ENCODE measurements around the gene NELFA.
A peak's percentile ranks its signal among the peaks of the same experiment; 100 is the strongest.

NELFA gene

DNA sequence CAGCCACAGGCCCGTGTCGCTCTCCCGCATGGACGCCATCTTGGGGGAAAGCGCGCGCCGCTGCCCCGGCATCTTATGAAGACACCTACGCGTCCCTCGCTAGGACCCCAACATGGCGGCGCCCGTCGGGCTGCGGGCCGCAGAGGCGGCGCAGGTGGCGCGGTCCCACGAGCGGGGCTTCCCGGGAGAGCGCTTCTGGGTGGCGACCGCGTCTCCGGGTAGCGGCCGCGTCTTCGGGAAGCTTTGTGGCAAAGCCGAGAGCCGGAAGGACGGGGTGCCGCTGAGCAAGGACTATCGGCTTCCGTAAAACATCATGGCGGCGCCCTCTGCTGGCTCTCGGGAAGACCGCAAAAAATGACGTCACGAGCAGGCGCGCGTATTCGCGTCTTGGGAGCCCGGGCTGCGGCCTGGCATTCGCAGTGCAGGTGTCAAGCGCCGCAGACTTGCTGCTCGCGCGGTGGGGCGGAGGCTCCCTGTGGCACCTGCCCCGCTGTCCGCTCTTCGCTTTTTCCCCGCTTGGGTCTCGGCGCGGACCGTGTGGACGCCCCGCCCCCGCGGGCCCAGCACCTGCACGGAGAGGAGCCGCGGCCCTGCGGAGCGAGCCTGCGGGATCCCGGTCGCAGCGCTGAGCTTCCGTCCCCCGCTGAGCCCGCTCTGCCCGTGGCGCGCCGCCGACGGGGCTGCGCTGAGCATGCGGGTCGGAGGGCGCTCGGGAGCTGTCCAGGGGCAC is at the start of gene NELFA:
NELFA (minus strand) TSS at position 54 of the 730 bp plus-strand sequence; CDS start at position 39, 15 bp downstream.
- DNase-seq (ENCODE audit: low read depth): peak; percentile 80

DNA sequence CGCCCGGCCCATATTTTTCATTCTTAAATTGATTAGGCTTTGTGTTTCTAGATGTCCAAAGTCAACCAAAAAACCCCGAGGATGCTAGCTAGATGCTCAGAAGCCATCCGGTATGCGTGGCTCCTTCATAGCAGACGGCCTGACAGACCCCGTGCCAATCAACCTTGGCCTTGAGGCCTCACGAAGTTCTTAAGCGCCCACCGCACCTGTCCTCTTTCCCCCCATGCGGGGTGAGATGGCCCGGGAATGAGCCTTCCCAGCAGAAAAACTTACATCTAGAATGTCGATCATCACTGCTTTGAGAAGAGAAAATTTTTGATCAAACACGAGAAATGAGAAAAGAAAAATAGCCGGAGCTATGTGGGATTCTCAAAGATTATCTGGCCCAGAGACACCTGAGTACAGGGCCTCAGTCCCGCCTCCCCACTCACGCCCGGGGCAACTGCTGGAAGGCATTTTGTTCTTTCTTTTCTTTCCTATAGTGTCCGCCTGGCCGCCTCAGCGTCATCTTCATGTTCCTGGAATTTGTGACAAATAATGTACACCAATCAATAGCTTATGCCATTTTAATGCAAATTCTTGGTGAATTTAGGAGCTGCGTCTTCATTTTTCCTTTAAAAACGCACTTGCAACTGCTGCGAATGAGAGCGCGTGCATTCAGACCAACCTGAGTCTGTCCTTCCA is 48.8 kb upstream of the NELFA start:
- DNase-seq (ENCODE audit: low read depth): no peak

DNA sequence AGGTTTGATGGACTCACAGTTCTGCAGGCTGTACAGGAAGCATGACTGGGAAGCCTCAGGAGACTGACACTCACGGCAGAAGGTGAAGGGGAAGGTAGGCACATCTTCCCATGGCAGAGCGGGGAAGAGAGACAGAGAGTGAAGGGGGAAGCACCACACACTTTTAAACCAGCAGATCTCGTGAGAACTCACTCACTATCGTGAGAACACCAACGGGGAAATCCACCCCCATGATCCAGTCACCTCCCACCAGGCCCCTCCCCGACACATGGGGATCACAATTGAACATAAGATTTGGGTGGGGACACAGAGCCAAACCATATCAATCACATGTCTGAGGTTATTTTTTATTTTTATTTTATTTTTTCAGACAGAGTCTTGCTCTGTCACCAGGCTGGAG is 45.4 kb upstream of the NELFA start:
- no peak for DNase-seq (ENCODE audit: low read depth)

DNA sequence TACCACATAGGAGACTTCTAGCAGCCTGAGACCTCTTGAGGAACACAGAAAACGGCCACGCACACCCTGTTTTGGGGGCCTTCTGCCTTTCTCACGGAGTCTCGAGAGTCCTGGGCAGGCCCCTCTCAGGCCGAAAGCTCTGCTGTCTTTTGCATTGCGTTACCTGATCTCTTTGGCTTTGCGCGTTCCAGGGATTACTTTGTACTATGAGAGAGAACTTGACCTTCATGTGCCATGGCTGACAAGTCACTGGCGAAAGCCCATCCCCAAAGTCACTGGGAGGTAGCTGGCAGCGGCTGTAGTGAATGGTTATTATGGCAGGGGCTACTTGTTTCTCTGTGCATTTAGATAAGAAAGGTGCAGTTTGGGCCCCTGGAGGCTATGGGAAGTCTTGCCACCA is 42.3 kb upstream of the NELFA start:
- no peak for DNase-seq (ENCODE audit: low read depth)

GRCh38 chr4:2049811-2050210 is 41.0 kb upstream of the NELFA start:
- DNase-seq (ENCODE audit: low read depth): no peak

DNA sequence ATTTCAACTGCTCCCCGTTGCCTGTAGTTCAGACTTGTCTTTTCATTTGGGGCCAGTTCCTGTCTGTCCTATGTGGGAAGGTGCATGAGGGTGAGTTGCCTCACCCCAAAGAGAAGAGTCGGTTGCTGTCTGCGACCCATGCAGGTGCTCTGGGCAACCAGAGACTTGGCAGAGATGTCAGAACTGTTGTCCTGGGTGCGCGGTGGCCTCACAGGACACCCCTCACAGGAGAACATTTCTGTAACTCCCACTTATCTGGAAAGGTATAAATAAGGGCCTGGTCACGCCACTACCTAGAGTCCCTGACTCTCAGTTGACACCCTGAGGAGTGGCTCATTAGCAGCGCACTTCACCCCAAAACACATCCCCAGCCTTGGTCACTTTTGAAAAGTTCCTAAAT is 40.6 kb upstream of the NELFA start:
- no peak for DNase-seq (ENCODE audit: low read depth)

- no peak for DNase-seq (ENCODE audit: low read depth)
These were observed 40.1 kb upstream of the NELFA start for GRCh38 chr4:2048831-2049230.

- no peak for DNase-seq (ENCODE audit: low read depth)
These were observed 39.2 kb upstream of the NELFA start for GRCh38 chr4:2047781-2048581.

DNA sequence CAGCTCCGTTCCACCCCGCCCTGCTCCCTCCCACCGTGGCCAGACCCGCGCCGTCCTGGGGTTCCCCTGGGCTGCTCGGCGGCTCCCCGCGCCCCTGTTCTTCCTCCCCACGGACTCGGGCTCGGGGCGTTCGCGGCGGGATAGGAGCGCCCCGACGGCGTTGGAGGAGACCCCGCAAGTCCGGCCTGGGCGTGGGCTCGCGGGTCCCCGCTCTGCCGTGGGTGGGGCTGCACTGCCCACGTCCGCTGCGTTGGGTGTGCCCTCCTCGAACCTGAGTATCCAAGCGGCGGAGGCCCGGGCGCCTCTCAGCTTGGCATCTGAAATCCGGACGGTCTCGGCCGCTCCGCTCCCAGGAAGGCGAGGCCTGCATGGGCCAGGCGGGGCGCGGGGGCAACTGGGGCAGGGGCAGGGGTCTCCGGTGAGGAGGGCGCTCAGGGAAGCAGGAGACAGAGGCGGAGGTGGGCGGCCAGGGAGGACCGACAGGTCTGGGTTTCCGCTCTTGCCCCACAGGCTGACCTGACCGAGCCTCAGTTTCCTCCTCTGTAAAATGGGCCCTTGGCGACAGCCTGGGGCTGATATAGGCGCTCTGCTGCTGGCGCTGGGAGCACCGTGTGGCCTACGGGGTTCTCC is 38.4 kb upstream of the NELFA start:
- no peak for DNase-seq (ENCODE audit: low read depth)

GRCh38 chr4:2046031-2046961 is 37.5 kb upstream of the NELFA start:
- no peak for DNase-seq (ENCODE audit: low read depth)

DNA sequence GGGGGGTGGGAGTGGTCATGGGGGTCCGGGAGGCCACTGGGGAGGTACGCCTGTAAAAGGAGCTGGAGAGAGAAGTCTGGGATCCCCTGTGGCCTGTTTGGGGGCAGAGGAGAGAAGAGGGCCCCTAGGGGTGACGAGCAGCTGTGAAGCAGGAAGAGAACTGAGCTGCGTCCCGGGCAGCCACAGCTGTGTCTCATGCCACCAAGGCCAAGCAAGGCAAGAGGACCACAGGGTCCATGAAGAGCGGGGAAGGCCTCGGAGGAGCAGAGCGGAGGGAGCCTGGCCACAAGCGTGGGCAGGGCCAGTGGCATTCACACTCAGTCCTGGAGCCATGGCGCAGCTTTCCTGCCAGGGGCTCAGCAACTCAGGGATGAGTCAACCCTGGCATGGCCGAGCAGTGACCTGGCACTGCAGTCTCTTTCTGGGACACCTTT is 36.8 kb upstream of the NELFA start:
- DNase-seq (ENCODE audit: low read depth): no peak

DNA sequence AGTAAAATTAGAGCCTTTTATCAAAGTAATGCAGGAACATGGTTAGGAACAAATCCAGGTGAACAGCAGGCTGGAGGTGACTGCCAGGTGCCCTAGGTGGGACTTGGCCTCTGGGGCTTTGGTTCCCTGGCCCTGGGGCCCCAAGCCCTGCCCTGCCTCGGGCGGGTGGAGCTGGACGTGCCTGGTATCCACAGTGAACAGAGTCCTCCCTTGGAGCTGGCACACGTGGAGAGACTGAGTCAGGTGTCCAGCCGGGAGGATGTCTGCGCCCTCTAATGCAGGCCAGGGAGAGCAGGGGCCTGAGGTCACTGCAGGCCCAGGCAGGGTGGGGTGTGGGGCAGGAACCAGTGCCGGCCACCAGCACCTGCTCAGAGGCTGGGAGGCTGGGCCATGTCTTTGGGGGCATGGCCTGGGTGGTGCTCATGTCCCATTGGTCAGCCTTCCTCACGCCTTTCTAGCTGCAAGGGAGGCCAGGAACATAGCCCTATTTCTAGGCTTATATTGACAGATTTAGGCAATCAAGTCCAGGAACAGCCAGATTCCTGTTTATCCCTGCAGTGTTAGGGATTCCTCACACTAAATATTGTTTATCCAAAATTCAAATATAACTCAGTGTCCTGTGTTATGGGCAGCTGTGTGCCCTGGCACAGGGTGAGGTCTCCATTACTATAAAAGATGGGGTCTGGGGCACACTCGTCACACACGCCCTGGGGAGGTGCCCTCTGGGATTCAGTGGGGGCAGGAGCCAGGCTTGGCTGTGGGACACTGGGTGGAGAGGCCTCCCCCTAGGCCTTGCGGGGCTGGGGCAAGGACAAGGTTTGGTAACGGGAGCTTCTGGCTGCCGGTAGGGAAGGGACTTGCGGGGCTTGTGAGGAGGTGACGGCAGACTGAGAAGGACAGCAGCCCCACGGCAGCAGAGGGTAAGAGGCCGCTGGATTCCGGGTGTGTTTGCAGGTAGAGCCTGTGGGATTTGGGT is 36.1 kb upstream of the NELFA start:
- DNase-seq (ENCODE audit: low read depth): no peak

GRCh38 chr4:2044119-2044485 is 35.3 kb upstream of the NELFA start:
- DNase-seq (ENCODE audit: low read depth): no peak

- no peak for DNase-seq (ENCODE audit: low read depth)
These were observed 34.8 kb upstream of the NELFA start for GRCh38 chr4:2043396-2044118.

- no peak for DNase-seq (ENCODE audit: low read depth)
These were observed 34.2 kb upstream of the NELFA start for GRCh38 chr4:2042947-2043395.

- DNase-seq (ENCODE audit: low read depth): no peak
These were observed 33.6 kb upstream of the NELFA start for GRCh38 chr4:2042204-2042946.

DNA sequence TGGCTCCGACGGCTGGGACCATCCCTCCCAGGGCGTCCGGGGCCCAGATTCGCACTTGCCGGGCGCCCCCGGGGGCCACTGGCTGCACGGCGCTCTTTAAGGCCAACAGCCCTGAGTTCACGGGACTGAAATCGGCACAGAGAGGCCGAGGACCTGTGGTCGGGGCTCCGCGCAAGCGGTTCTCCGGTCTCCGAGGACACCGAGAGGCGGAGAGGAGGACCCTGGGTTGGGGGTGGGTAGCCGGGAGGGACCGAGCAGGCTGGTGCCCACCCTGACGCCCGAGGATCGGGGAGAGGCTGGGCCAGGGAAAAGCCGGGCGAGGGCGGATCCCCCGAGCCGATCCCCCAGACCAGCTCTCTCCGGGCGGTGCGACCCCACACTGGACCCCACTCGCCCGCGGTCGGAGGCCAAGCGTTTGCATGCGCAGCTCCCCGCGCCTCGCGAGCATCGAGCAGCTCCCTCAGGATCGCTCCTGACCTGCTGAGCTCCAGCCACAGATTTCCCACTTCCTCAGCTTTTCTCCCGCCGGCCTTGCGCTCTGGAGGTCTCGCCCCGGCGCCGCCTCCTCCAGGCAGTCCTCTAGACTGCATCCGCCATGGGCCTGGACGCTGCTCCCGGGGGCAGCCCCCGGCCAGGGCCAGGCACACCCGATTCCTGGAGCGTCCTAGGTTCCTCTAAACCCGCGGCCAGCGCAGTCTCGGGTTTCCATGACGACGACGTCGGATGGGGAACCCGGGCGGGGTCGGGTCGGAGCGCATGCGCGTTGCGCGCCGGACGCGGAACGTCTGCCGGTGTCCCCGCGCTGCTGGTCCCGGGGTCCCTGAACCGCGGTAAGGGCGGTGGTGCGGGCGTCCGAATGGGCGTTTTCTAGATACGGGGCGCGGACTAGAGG is 32.7 kb upstream of the NELFA start:
- DNase-seq (ENCODE audit: low read depth): peak; percentile 56

Data from fibroblast of the conjunctiva (primary cell).